Measurements from ENCODE around the gene SFI1.
A peak's percentile ranks its signal among the peaks of the same experiment; 100 is the strongest.

Gene SFI1

DNA sequence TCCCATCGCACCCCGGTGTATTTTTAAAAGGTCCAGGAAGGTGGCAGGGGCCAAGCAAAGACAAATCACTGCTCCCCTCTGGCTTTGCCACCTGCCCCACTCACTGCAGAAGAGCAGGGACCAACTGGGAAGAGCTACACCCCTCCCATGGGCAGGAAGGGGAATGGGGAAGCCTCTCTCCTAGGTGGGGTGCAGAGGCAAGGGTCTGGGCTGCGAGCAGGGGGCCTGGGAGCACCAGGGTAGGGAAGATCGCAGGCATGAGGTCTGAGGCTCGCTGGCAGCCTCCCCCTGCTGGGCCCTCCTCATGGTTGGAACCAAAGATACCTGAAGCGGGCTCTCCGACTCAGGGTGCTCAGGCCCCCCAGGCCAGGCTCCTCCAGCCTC, 128.9 kb downstream of the SFI1 start:
- H3K4me3 ChIP-seq (ENCODE audit: low read length) = no peak overlapping the region
- TF ChIP-seq, protein P1, sequence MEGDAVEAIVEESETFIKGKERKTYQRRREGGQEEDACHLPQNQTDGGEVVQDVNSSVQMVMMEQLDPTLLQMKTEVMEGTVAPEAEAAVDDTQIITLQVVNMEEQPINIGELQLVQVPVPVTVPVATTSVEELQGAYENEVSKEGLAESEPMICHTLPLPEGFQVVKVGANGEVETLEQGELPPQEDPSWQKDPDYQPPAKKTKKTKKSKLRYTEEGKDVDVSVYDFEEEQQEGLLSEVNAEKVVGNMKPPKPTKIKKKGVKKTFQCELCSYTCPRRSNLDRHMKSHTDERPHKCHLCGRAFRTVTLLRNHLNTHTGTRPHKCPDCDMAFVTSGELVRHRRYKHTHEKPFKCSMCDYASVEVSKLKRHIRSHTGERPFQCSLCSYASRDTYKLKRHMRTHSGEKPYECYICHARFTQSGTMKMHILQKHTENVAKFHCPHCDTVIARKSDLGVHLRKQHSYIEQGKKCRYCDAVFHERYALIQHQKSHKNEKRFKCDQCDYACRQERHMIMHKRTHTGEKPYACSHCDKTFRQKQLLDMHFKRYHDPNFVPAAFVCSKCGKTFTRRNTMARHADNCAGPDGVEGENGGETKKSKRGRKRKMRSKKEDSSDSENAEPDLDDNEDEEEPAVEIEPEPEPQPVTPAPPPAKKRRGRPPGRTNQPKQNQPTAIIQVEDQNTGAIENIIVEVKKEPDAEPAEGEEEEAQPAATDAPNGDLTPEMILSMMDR (conservative IDR thresholded peaks at IDR 0.05; ENCODE audit: low read length) = no peak
- DNase-seq (ENCODE audit: low read depth) = no peak

DNA sequence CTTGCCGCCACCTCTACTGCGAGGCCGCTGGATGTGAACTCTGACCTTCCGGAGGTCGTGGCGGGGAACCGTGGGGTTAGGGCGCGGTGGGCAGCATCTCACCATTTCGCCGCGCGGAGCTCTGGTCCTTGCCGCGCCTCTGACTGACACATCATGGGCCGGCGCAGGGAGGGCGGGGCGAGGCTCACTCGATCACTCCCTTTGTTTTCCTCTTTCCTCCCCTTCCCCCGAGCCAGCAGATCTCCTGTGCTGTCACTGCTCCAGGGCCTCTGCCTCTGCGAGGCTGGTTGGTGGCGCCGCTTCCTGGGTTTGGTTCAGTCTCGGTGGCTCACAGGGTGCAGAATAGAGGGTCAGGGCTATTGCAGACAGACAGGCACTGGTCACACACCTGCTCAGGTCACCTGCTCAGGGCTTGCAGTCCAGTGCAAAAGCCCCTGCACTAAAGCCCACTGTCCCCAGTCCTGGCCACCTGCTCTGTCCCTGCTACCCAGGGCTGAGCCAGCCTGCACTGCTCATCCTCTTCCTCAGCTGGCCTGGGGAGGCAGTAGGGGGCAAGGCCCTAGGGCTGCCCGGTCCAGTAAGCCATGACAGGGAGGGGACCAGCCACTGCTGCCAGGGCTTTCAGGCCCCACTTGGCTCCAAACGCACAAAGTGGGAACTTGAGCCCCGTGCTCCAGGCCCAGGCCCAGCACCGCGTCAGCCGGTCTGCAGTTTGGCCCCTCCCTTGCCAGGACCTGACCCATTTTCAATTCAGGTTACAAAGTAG, 129.5 kb downstream of the SFI1 start:
- DNase-seq (ENCODE audit: low read depth) = no peak
- H3K4me3 ChIP-seq (ENCODE audit: low read length) = no peak overlapping the region

GRCh38 chr22:31626427-31627150, 130.3 kb downstream of the SFI1 start:
- no peak overlapping the region for H3K4me3 ChIP-seq (ENCODE audit: low read length)
- no peak for DNase-seq (ENCODE audit: low read depth)
- TF ChIP-seq, protein P1 (conservative IDR thresholded peaks at IDR 0.05; ENCODE audit: low read length) = no peak

More for the DNA sequence above, 129.5 kb downstream of the SFI1 start:
- TF ChIP-seq, protein P1 (conservative IDR thresholded peaks at IDR 0.05; ENCODE audit: low read length) = no peak

- no peak for DNase-seq (ENCODE audit: low read depth)
- no peak overlapping the region for H3K4me3 ChIP-seq (ENCODE audit: low read length)
- TF ChIP-seq, protein P1 (conservative IDR thresholded peaks at IDR 0.05; ENCODE audit: low read length) = no peak
Observed at GRCh38 chr22:31627223-31627731, 130.9 kb downstream of the SFI1 start.

- TF ChIP-seq, protein P1 (conservative IDR thresholded peaks at IDR 0.05; ENCODE audit: low read length) = no peak
- DNase-seq (ENCODE audit: low read depth) = no peak
- H3K4me3 ChIP-seq (ENCODE audit: low read length) = no peak overlapping the region
Observed at GRCh38 chr22:31628362-31628761, 132.0 kb downstream of the SFI1 start.

DNA sequence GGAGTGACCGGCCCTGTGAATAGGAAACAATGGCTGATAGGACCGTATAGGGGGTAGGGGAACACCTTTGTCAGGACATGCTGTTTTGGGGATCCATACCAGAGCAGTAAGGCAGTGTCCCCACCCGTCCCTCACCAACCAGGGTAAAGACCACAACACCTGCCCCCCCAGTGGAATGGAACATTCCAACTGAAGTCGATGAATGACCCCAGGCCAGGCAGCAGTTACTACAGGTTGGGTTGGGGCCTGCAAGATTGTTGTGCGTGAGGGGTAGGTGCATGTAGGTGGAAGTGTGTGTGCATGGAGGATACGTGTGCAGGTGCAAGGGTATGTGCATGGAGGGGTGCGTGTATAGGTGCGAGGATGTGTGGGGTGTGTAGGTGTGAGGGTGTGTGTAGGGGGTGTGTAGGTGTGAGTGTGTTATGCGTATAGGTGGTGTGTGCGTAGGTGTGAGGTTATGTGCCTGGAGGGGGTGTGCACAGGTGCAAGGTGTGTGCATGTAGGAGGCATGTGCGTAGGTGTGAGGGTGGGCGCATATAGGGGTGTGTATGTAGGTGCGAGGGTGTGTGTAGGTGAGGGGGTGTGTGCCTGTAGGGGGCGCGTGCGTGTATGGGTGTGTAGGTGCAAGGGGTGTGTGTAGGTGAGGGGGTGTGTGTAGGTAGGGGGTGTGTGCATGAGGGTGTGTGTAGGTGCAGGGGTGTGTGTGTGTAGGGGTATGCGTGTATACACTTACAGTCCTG, 132.8 kb downstream of the SFI1 start:
- DNase-seq (ENCODE audit: low read depth) = no peak
- H3K4me3 ChIP-seq (ENCODE audit: low read length) = peak overlapping the region; percentile 74
- TF ChIP-seq, protein P1 (conservative IDR thresholded peaks at IDR 0.05; ENCODE audit: low read length) = no peak
